NCI-H2171 (cell line): ENCODE data around the gene ECSIT.

Experiments
- DNase-seq: peaks from one replicate; lab custom pipeline; 2025; lab: John Stamatoyannopoulos, UW

Gene ECSIT

GRCh38 chr19:11504502-11505031 is 24.4 kb downstream of the ECSIT start:
- DNase-seq: no peak

GRCh38 chr19:11499890-11500420 is 29.0 kb downstream of the ECSIT start:
- no peak for DNase-seq

GRCh38 chr19:11499220-11499726 is 29.7 kb downstream of the ECSIT start:
- no peak for DNase-seq

- DNase-seq: peak; percentile 3
Measured at GRCh38 chr19:11496391-11497163, 32.4 kb downstream of the ECSIT start.

GRCh38 chr19:11495885-11496284 is 33.0 kb downstream of the ECSIT start:
- no peak for DNase-seq

- DNase-seq: no peak
Measured at GRCh38 chr19:11495481-11495880, 33.5 kb downstream of the ECSIT start.

- DNase-seq: no peak
Measured at GRCh38 chr19:11494634-11495285, 34.2 kb downstream of the ECSIT start.

GRCh38 chr19:11489378-11489777 is 39.6 kb downstream of the ECSIT start:
- no peak for DNase-seq

GRCh38 chr19:11486661-11487503 is 42.1 kb downstream of the ECSIT start:
- DNase-seq: no peak

GRCh38 chr19:11485245-11485837 is 43.6 kb downstream of the ECSIT start:
- no peak for DNase-seq

GRCh38 chr19:11483366-11484111 is 45.4 kb downstream of the ECSIT start:
- no peak for DNase-seq

GRCh38 chr19:11482384-11483050 is 46.4 kb downstream of the ECSIT start:
- DNase-seq: peak; percentile 81

- peak; percentile 84 for DNase-seq
Measured at GRCh38 chr19:11481534-11482383, 47.2 kb downstream of the ECSIT start.

GRCh38 chr19:11480715-11481533 is 48.0 kb downstream of the ECSIT start, which contains the start of gene ELAVL3:
Gene ELAVL3, minus strand, starts transcription at chr19:11481046. Its CDS starts 438 bp downstream, at chr19:11480608.
- DNase-seq: peak; percentile 68

GRCh38 chr19:11479898-11480714 is 48.8 kb downstream of the ECSIT start:
- no peak for DNase-seq

- no peak for DNase-seq
Measured at GRCh38 chr19:11479090-11479897, 49.6 kb downstream of the ECSIT start.
